ENCODE data around the gene PRR30.

DNA sequence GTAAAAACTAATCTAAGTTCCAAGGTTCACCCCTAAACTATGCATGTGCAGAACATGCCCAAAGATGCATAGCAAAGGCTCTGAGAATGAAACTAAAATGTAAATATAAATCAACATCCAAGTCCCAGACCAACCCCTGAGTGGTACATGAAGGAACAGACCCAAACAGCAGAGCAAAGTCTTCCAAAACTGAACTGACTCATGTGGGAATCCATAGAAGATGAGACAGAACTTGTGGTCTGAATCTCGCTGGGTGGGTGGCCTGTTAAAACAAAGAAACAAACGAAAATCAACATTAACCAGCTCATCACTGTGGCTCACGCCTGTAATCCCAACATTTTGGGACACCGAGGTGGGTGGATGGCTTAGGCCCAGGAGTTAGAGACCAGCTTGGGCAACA lies 43.1 kb upstream of the PRR30 start:
- TF ChIP-seq, protein P1, sequence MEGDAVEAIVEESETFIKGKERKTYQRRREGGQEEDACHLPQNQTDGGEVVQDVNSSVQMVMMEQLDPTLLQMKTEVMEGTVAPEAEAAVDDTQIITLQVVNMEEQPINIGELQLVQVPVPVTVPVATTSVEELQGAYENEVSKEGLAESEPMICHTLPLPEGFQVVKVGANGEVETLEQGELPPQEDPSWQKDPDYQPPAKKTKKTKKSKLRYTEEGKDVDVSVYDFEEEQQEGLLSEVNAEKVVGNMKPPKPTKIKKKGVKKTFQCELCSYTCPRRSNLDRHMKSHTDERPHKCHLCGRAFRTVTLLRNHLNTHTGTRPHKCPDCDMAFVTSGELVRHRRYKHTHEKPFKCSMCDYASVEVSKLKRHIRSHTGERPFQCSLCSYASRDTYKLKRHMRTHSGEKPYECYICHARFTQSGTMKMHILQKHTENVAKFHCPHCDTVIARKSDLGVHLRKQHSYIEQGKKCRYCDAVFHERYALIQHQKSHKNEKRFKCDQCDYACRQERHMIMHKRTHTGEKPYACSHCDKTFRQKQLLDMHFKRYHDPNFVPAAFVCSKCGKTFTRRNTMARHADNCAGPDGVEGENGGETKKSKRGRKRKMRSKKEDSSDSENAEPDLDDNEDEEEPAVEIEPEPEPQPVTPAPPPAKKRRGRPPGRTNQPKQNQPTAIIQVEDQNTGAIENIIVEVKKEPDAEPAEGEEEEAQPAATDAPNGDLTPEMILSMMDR (conservative IDR thresholded peaks at IDR 0.05; ENCODE audit: low read depth, low read length): no peak
- TF ChIP-seq, protein P2, sequence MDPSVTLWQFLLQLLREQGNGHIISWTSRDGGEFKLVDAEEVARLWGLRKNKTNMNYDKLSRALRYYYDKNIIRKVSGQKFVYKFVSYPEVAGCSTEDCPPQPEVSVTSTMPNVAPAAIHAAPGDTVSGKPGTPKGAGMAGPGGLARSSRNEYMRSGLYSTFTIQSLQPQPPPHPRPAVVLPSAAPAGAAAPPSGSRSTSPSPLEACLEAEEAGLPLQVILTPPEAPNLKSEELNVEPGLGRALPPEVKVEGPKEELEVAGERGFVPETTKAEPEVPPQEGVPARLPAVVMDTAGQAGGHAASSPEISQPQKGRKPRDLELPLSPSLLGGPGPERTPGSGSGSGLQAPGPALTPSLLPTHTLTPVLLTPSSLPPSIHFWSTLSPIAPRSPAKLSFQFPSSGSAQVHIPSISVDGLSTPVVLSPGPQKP (IDR thresholded peaks at IDR 0.05; ENCODE audit: borderline replicate concordance, low read depth, low read length): no peak
- TF ChIP-seq RAD21 (IDR thresholded peaks at IDR 0.05; ENCODE audit: low read length) (no peak), MAFK (IDR thresholded peaks at IDR 0.05; ENCODE audit: low read depth, low read length) (no peak), SMC3 (IDR thresholded peaks at IDR 0.05; ENCODE audit: low read depth, low read length) (no peak), CHD1 (IDR thresholded peaks at IDR 0.05; ENCODE audit: low read depth, low read length) (no peak), POLR2A (IDR thresholded peaks at IDR 0.05; ENCODE audit: low read depth, low read length) (no peak), RFX5 (IDR thresholded peaks at IDR 0.05; ENCODE audit: low read depth, low read length) (no peak), FOS (IDR thresholded peaks at IDR 0.05; ENCODE audit: low read depth, low read length) (peak; percentile 55; the same call in 1 of the 2 replicates), BHLHE40 (IDR thresholded peaks at IDR 0.05; ENCODE audit: low read depth, low read length) (peak; percentile 30; the same call in 1 of the 2 replicates), NFE2L2 (IDR thresholded peaks at IDR 0.05; ENCODE audit: low read depth, low read length) (no peak)
- TF ChIP-seq, protein P3, sequence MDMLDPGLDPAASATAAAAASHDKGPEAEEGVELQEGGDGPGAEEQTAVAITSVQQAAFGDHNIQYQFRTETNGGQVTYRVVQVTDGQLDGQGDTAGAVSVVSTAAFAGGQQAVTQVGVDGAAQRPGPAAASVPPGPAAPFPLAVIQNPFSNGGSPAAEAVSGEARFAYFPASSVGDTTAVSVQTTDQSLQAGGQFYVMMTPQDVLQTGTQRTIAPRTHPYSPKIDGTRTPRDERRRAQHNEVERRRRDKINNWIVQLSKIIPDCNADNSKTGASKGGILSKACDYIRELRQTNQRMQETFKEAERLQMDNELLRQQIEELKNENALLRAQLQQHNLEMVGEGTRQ (IDR thresholded peaks at IDR 0.05; ENCODE audit: low read depth, low read length): no peak

Data from IMR-90 (cell line).